ENCODE data around the gene DNAH3.

- TF ChIP-seq POLR2A (IDR thresholded peaks at IDR 0.05) (no peak), POLR2AphosphoS5 (IDR thresholded peaks at IDR 0.05) (no peak), CTCF (IDR thresholded peaks at IDR 0.05 in 8 of 11, conservative IDR thresholded peaks at IDR 0.05 in 3 of 11) (no peak)
These were observed 212.2 kb downstream of the DNAH3 start for GRCh38 chr16:20938426-20938825.
